Measurements from ENCODE around the gene PEAK3.

The PEAK3 gene

GRCh38 chr19:2327773-2328400 lies 45.9 kb upstream of the PEAK3 start:
- H3K4me3 ChIP-seq (ENCODE audit: low read length): peak overlapping the region; percentile 97
- no peak for TF ChIP-seq CTCF (conservative IDR thresholded peaks at IDR 0.05; ENCODE audit: low read depth, low read length)
- peak; percentile 39 for DNase-seq (ENCODE audit: low read depth)

GRCh38 chr19:2326699-2327360 lies 44.9 kb upstream of the PEAK3 start:
- TF ChIP-seq CTCF (conservative IDR thresholded peaks at IDR 0.05; ENCODE audit: low read depth, low read length): no peak
- H3K4me3 ChIP-seq (ENCODE audit: low read length): no peak overlapping the region
- no peak for DNase-seq (ENCODE audit: low read depth)

- H3K4me3 ChIP-seq (ENCODE audit: low read length): no peak overlapping the region
- DNase-seq (ENCODE audit: low read depth): no peak
- TF ChIP-seq CTCF (conservative IDR thresholded peaks at IDR 0.05; ENCODE audit: low read depth, low read length): no peak
Measured at GRCh38 chr19:2325281-2326046, 43.5 kb upstream of the PEAK3 start.

- no peak overlapping the region for H3K4me3 ChIP-seq (ENCODE audit: low read length)
- DNase-seq (ENCODE audit: low read depth): no peak
- TF ChIP-seq CTCF (conservative IDR thresholded peaks at IDR 0.05; ENCODE audit: low read depth, low read length): no peak
Measured at GRCh38 chr19:2324220-2324948, 42.4 kb upstream of the PEAK3 start.

- no peak for DNase-seq (ENCODE audit: low read depth)
- no peak for TF ChIP-seq CTCF (conservative IDR thresholded peaks at IDR 0.05; ENCODE audit: low read depth, low read length)
- no peak overlapping the region for H3K4me3 ChIP-seq (ENCODE audit: low read length)
Measured at GRCh38 chr19:2323707-2324106, 41.7 kb upstream of the PEAK3 start.

- no peak for DNase-seq (ENCODE audit: low read depth)
- no peak for TF ChIP-seq CTCF (conservative IDR thresholded peaks at IDR 0.05; ENCODE audit: low read depth, low read length)
- no peak overlapping the region for H3K4me3 ChIP-seq (ENCODE audit: low read length)
Measured at GRCh38 chr19:2321565-2322283, 39.7 kb upstream of the PEAK3 start.

Data from retinal pigment epithelial cell (primary cell).